Thyroid gland (tissue), 4 donors: ENCODE measurements around the gene PARM1. TPM values are rescaled to one million over a fixed set of nuclear protein-coding genes. Genes with fewer than 3 reads are reported as not detected.

ENCODE experiments used
- DNase-seq, 2 donors: peaks; one replicate each; pipeline ENCODE4 v3.0.0-alpha.2; 2019
- H3K27ac ChIP-seq, 3 donors: fragments of 200-600 bp; sonication (generic); 1 replicate in 2 of 3; 2 replicates in 1 of 3; pipeline ENCODE4 v1.5.1; 2016 to 2019; ENCODE audit warnings: mild to moderate bottlenecking in 1 of 3, moderate library complexity in 1 of 3
- H3K27me3 ChIP-seq: fragments of 200-600 bp; sonication (generic); one replicate; pipeline ENCODE4 v1.5.1; 2019
- H3K36me3 ChIP-seq, 2 donors: fragments of 200-600 bp; sonication (generic); one replicate each; pipeline ENCODE4 v1.5.1; 2016 to 2019
- H3K4me1 ChIP-seq, 2 donors: fragments of 200-600 bp; sonication (generic); one replicate each; pipeline ENCODE4 v1.5.1; 2017 to 2019
- H3K4me3 ChIP-seq, 3 donors: fragments of 200-600 bp; sonication (generic); replicated peaks in 1 of 3; 1 replicate in 2 of 3; 2 replicates in 1 of 3; pipeline ENCODE4 v1.5.1; 2016; ENCODE audit warnings: mild to moderate bottlenecking in 1 of 3
- H3K9me3 ChIP-seq: fragments of 200-600 bp; sonication (generic); one replicate; pipeline ENCODE4 v1.5.1; 2017
- POLR2A ChIP-seq, 2 donors: fragments of 450-650 bp; IDR thresholded peaks; one replicate each; pipeline ENCODE4 v1.6.1; 2017; ENCODE audit warnings: antibody characterized with exemption in 2 of 2, mild to moderate bottlenecking in 2 of 2, moderate library complexity in 1 of 2
- WGBS, 2 donors: methylation state at CpG; one replicate each; pipeline ENCODE4 v1.1.5; 2017; 5-methylcytosine and 5-hydroxymethylcytosine counted together
- intact Hi-C: fragments of 100-400 bp; cut with DNase I; formaldehyde crosslinking; loops from one replicate; pipeline ENCODE4 v1.15.1; 2023
- total RNA-seq, 4 donors: library from RNA; depleted of rRNA; stranded (reverse); fragments of >200 nt; gene quantifications; one replicate each; pipeline ENCODE4 v1.2.3, GENCODE V29; 2016
- TF ChIP-seq, protein P1 (sequence below), 6 experiments: fragments of 200-600 bp in 3 of 6; fragments of 450-650 bp in 3 of 6; sonication (generic) in 3 of 6; IDR thresholded peaks; one replicate each; pipeline ENCODE4 v1.5.1; 2016 to 2019; ENCODE audit warnings: antibody characterized with exemption in 6 of 6, mild to moderate bottlenecking in 2 of 6, inconsistent platforms in 1 of 6, moderate library complexity in 1 of 6

PARM1 gene
- total RNA-seq, 4 donors from 2014 or later = 319 to 575 (median 470) TPM

DNA sequence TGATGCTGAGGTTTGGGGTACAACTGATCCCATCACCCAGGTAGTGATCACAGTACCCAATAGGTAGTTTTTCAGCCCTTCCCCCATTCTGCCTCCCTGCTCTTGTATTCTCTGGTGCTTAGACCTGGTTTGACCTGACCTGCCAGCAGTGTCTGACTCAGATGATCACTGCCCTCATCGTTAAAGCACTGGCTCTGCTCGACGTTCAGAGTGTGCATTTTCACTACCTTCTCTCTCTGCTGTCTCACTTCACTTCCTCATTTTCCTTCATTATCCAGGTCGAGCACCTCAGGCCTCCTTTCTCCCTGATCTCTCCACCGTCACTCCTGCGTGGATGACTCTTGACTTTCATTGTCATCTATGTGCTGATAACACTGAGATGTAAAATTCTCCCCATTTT lies 83.6 kb downstream of the PARM1 start:
- peaks cover 14 to 30% of the 10 kb centered on the region in 2 donors for H3K4me1 ChIP-seq
- no peaks in the 10 kb centered on the region for H3K27me3 ChIP-seq
- TF ChIP-seq, protein P1, sequence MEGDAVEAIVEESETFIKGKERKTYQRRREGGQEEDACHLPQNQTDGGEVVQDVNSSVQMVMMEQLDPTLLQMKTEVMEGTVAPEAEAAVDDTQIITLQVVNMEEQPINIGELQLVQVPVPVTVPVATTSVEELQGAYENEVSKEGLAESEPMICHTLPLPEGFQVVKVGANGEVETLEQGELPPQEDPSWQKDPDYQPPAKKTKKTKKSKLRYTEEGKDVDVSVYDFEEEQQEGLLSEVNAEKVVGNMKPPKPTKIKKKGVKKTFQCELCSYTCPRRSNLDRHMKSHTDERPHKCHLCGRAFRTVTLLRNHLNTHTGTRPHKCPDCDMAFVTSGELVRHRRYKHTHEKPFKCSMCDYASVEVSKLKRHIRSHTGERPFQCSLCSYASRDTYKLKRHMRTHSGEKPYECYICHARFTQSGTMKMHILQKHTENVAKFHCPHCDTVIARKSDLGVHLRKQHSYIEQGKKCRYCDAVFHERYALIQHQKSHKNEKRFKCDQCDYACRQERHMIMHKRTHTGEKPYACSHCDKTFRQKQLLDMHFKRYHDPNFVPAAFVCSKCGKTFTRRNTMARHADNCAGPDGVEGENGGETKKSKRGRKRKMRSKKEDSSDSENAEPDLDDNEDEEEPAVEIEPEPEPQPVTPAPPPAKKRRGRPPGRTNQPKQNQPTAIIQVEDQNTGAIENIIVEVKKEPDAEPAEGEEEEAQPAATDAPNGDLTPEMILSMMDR (IDR thresholded peaks at IDR 0.05) = no peak
- no peak for TF ChIP-seq POLR2A (IDR thresholded peaks at IDR 0.05)
- no peak overlapping the region for H3K4me3 ChIP-seq
- no peaks in the 10 kb centered on the region for H3K9me3 ChIP-seq
- WGBS, 2 donors = 60 to 65% methylated on average over 6 of the region's 6 CpGs
- intact Hi-C loops = no loop called here
- H3K36me3 ChIP-seq = peaks cover 12 to 17% of the 10 kb centered on the region in 2 donors
- peak; percentile 31 to 38 for DNase-seq
- H3K27ac ChIP-seq = peak overlapping the region; percentile 82 to 93 (median 84)

DNA sequence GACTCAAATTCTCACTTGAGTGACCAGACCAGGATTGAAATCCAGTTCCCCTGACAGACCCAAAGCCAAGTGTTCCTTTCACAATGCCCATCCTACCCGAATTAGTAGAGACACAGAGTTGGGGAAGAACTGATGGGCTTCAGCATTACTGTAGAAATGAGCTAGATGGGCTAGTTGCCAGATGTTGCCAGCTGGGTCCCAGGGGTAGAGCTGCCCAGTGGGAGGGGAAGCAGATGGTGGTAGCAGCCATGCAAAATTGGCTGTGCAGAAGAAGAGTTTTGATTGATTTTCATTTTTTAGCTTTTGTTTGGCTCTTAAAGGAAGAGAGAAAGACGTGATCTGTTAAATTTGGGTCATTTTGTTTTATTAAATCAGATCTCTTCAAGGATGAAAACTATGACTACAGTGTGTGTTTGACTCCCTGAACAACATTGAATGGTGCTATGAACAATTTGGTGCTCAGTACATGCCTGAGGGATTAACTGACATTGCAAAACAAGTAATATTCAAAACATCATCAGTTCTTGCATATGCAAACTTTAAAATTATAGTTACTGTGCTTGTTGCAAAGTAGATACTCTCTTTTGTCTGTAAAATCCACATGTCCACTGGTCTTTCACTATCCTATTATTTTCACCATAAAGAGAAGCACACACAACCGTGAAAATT lies 86.0 kb downstream of the PARM1 start:
- Histone ChIP-seq H3K27me3 (no peaks in the 10 kb centered on the region), H3K4me1 (peaks cover 14 to 30% of the 10 kb centered on the region in 2 donors), H3K9me3 (no peaks in the 10 kb centered on the region), H3K36me3 (peaks cover 0 to under 1% of the 10 kb centered on the region in 2 donors), H3K4me3 (no peak overlapping the region), H3K27ac (no peak overlapping the region)
- intact Hi-C loops = no loop called here
- no peak for DNase-seq
- TF ChIP-seq POLR2A (IDR thresholded peaks at IDR 0.05) = no peak
- TF ChIP-seq, protein P1 (IDR thresholded peaks at IDR 0.05) = no peak
- 87 to 92% methylated on average over 3 of the region's 3 CpGs for WGBS, 2 donors

DNA sequence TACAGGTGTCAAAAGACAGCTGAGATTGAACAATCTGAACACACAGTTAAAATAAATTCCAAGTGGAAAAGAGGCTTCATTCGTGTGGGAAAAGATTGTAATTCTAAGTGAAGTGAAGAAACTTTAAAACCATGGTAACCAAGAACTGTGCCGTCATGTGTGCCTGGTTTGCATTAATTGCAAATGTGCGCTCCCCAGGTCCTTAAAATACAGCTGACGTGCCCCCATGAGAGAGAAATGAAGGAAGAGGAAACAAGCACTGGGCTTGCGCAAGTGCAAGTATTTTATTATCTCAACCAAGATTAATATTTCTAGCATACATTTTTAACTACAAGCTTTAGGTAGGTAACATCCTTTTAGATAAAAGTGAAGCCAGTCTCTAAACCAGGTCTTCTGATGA lies 92.5 kb downstream of the PARM1 start:
- no peak for DNase-seq
- Histone ChIP-seq H3K27ac (peak overlapping the region in 2 of 3 donors; percentile 8 to 93), H3K36me3 (no peaks in the 10 kb centered on the region), H3K4me1 (peaks cover 30 to 38% of the 10 kb centered on the region in 2 donors), H3K4me3 (no peak overlapping the region), H3K27me3 (no peaks in the 10 kb centered on the region), H3K9me3 (no peaks in the 10 kb centered on the region)
- WGBS, 2 donors = 85 to 88% methylated on average over 5 of the region's 5 CpGs
- intact Hi-C loops = loop anchor here (5.0 kb wide), 1 partner anchor 58 kb away; no protein-coding TSS in a partner anchor
- no peak for TF ChIP-seq POLR2A (IDR thresholded peaks at IDR 0.05)
- TF ChIP-seq, protein P1 (IDR thresholded peaks at IDR 0.05) = no peak

DNA sequence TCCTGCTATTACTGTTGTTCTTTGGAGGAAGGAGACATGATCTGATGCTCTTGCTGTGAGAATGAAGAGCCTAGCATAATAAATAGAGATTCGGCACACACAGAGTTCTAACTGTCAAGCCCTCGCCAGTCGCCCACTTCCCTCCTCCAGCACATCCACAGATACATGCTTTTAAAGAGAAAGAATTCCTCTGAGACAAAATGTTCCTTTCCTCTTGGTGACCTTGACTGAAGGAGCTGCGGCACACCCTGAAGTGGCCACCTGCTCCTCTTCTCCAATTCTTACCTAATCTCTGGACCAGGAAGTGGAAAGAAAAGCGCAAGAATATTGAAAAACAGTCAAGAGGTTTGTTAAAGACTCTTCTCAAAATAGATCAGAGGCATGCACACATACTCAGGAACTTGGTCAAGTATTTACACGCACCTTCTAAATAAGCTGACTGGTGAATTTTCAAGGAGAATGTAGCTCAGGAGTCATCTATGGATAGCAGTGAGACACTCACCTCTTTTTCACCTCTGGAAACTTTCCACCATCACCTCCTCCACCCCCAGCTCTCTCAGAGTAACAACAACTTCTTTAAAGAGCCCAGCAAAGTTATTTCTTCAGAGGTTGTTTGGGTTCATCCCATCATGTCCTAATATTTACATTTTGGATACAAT lies 95.4 kb downstream of the PARM1 start:
- DNase-seq = peak; percentile 83 to 86
- 26 to 40% methylated on average over 6 of the region's 6 CpGs for WGBS, 2 donors
- H3K4me1 ChIP-seq = peaks cover 49 to 60% of the 10 kb centered on the region in 2 donors
- H3K36me3 ChIP-seq = no peaks in the 10 kb centered on the region
- H3K27me3 ChIP-seq = no peaks in the 10 kb centered on the region
- H3K27ac ChIP-seq = peak overlapping the region; percentile 88 to 93 (median 88)
- intact Hi-C loops = loop anchor here (5.0 kb wide), 1 partner anchor 61 kb away; no protein-coding TSS in a partner anchor
- no peaks in the 10 kb centered on the region for H3K9me3 ChIP-seq
- TF ChIP-seq, protein P1 (IDR thresholded peaks at IDR 0.05) = peak in 1 of 6 experiments; percentile 11
- TF ChIP-seq POLR2A (IDR thresholded peaks at IDR 0.05) = peak in 1 of 2 donors; percentile 53
- no peak overlapping the region for H3K4me3 ChIP-seq

DNA sequence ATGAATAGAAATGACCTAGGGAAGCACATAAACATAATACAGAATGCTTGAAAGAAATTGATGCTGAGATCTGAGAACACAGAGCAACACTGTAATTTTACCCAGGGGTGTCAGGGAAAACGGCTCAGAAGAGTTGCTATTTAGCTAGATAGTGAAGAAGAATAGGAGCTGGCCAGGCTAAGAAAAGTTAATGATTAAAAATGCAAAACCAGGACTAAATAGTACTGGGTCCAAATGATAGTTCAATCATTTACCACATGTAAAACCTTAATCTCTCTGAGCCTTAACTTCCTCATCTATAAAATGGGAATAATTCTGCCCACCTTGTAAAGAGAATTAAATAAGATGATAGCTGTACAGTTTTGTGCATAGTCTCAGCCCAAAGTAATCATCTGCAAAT lies 97.1 kb downstream of the PARM1 start:
- 83 to 92% methylated on average over 1 of the region's 1 CpG for WGBS, 2 donors
- intact Hi-C loops = no loop called here
- no peaks in the 10 kb centered on the region for H3K9me3 ChIP-seq
- H3K4me3 ChIP-seq = no peak overlapping the region
- peak overlapping the region in 1 of 3 donors; percentile 93 for H3K27ac ChIP-seq
- H3K27me3 ChIP-seq = no peaks in the 10 kb centered on the region
- no peaks in the 10 kb centered on the region for H3K36me3 ChIP-seq
- H3K4me1 ChIP-seq = peaks cover 43 to 57% of the 10 kb centered on the region in 2 donors
- TF ChIP-seq POLR2A (IDR thresholded peaks at IDR 0.05) = no peak
- TF ChIP-seq, protein P1 (IDR thresholded peaks at IDR 0.05) = no peak
- DNase-seq = no peak
